ENCODE data around the gene PTPRO. TPM values are rescaled to one million over a fixed set of nuclear protein-coding genes. Genes with fewer than 3 reads are reported as not detected.
"Not testable (repeated sequence)": the region's sequence is repeated elsewhere in the genome, so short reads cannot be mapped to it uniquely, and the experiment has no call there.

The PTPRO gene
- total RNA-seq, 1 donor from 2014 or later, result 5.8 TPM

DNA sequence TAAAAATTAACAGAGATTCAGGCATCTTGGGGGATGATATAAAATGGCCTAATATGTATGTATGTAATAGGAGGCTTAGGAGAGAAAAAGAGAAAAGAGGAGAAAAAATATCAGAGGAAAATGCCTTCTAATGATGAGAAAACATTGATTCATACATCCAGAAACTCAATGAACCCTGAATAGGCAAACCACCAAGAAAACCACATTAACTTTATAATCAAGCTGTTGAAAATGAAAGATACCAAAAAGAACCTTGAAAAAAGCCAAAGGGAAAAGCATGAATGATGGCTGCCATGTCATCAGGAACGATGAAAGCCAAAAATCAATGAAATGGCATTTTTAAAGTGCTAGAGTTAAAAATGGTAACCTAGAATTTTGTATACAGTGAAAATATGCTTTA, 286.6 kb downstream of the PTPRO start:
- Mint-ChIP-seq H3K4me3 (no peak overlapping the region), H3K27me3 (ENCODE audit: insufficient read depth, low read depth) (peaks cover 9% of the 10 kb centered on the region), H3K9me3 (peaks cover 14% of the 10 kb centered on the region), H3K27ac (no peak overlapping the region), H3K36me3 (peaks cover 5% of the 10 kb centered on the region), H3K4me1 (peaks cover 2% of the 10 kb centered on the region)
- H4K20me1 ChIP-seq (ENCODE audit: low read depth), result no peaks in the 10 kb centered on the region
- H3K4me1 ChIP-seq, result no peaks in the 10 kb centered on the region
- H2AFZ ChIP-seq (replicated peaks), result no peak overlapping the region
- H3K36me3 ChIP-seq, result no peaks in the 10 kb centered on the region
- H3K4me3 ChIP-seq, result no peak overlapping the region
- H3K9ac ChIP-seq, result no peak overlapping the region
- no peak overlapping the region for H3K4me2 ChIP-seq
- H3K27ac ChIP-seq, result no peak overlapping the region
- H3K79me2 ChIP-seq (ENCODE audit: low read depth), result no peaks in the 10 kb centered on the region
- H3F3A ChIP-seq (ENCODE audit: low read depth), result no peaks in the 10 kb centered on the region
- TF ChIP-seq, protein P1, sequence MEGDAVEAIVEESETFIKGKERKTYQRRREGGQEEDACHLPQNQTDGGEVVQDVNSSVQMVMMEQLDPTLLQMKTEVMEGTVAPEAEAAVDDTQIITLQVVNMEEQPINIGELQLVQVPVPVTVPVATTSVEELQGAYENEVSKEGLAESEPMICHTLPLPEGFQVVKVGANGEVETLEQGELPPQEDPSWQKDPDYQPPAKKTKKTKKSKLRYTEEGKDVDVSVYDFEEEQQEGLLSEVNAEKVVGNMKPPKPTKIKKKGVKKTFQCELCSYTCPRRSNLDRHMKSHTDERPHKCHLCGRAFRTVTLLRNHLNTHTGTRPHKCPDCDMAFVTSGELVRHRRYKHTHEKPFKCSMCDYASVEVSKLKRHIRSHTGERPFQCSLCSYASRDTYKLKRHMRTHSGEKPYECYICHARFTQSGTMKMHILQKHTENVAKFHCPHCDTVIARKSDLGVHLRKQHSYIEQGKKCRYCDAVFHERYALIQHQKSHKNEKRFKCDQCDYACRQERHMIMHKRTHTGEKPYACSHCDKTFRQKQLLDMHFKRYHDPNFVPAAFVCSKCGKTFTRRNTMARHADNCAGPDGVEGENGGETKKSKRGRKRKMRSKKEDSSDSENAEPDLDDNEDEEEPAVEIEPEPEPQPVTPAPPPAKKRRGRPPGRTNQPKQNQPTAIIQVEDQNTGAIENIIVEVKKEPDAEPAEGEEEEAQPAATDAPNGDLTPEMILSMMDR (IDR thresholded peaks at IDR 0.05), result no peak
- no peak for TF ChIP-seq EZH2phosphoT487 (IDR thresholded peaks at IDR 0.05)
- TF ChIP-seq EZH2 (IDR thresholded peaks at IDR 0.05), result no peak
- no peaks in the 10 kb centered on the region for H3K27me3 ChIP-seq
- DNase-seq (ENCODE audit: low spot score), result no peak
- no peaks in the 10 kb centered on the region for H3K9me3 ChIP-seq (ENCODE audit: low read depth)

DNA sequence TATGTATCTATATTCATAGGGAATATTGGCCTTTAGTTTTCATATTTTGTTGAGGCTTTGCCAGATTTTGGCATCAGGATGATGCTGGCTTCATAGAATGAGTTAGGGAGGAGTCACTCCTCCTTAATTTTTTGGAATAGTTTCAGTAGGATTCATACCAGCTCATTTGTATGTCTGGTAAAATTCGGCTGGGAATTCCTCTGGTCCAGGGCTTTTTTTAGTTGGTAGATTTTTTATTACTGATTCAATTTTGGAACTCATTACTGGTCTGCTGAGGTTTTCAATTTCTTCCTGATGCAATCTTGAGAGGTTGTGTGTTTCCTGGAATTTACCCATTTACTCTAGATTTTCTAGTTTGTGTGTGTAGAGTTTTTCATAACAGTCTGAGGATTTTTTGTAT, 291.7 kb downstream of the PTPRO start:
- no peaks in the 10 kb centered on the region for H3K27me3 ChIP-seq
- no peak overlapping the region for H3K4me3 ChIP-seq
- Mint-ChIP-seq H3K4me1 (no peaks in the 10 kb centered on the region), H3K9me3 (peaks cover 42% of the 10 kb centered on the region), H3K4me3 (no peak overlapping the region), H3K27me3 (ENCODE audit: insufficient read depth, low read depth) (peaks cover 7% of the 10 kb centered on the region), H3K27ac (no peak overlapping the region), H3K36me3 (peaks cover 22% of the 10 kb centered on the region)
- H3K27ac ChIP-seq, result no peak overlapping the region
- no peaks in the 10 kb centered on the region for H3K9me3 ChIP-seq (ENCODE audit: low read depth)
- no peak for TF ChIP-seq EZH2phosphoT487 (IDR thresholded peaks at IDR 0.05)
- H3K9ac ChIP-seq, result no peak overlapping the region
- DNase-seq (ENCODE audit: low spot score), result no peak
- H3K4me1 ChIP-seq, result no peaks in the 10 kb centered on the region
- no peaks in the 10 kb centered on the region for H3K79me2 ChIP-seq (ENCODE audit: low read depth)
- H3K36me3 ChIP-seq, result no peaks in the 10 kb centered on the region
- no peak overlapping the region for H2AFZ ChIP-seq (replicated peaks)
- no peaks in the 10 kb centered on the region for H3F3A ChIP-seq (ENCODE audit: low read depth)
- no peaks in the 10 kb centered on the region for H4K20me1 ChIP-seq (ENCODE audit: low read depth)
- H3K4me2 ChIP-seq, result no peak overlapping the region

DNA sequence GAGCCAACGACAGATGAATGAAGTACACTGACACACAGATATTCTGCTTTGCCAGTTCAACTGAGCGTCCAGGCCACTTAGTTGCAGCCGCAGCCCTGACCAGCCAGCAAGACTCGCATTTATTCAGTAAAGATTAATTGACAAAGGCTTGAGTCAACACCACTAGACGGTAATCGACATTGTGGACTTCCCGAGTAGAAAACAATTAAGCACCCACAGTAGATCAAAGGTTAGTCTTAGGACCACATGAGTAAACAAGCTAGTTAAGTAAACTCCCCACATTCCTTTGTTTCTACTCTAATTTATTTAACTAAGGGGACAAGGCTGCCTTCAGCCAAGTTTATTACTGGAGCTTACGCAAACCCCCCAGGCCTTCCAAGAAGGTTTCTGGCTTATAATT, 294.2 kb downstream of the PTPRO start:
- H4K20me1 ChIP-seq (ENCODE audit: low read depth); H3K9ac ChIP-seq; H3K27ac Mint-ChIP-seq; H3K4me1 ChIP-seq; H3K4me2 ChIP-seq; H3K79me2 ChIP-seq (ENCODE audit: low read depth); H3K4me3 ChIP-seq; H3K4me1 Mint-ChIP-seq; H2AFZ ChIP-seq (replicated peaks); H3K9me3 ChIP-seq (ENCODE audit: low read depth); DNase-seq (ENCODE audit: low spot score); H3K4me3 Mint-ChIP-seq; H3K27me3 Mint-ChIP-seq (ENCODE audit: insufficient read depth, low read depth); H3K36me3 ChIP-seq; H3F3A ChIP-seq (ENCODE audit: low read depth); H3K27me3 ChIP-seq; H3K27ac ChIP-seq: not testable (repeated sequence)
- H3K36me3 Mint-ChIP-seq, result peaks cover 32% of the 10 kb centered on the region
- peaks cover 42% of the 10 kb centered on the region for H3K9me3 Mint-ChIP-seq

DNA sequence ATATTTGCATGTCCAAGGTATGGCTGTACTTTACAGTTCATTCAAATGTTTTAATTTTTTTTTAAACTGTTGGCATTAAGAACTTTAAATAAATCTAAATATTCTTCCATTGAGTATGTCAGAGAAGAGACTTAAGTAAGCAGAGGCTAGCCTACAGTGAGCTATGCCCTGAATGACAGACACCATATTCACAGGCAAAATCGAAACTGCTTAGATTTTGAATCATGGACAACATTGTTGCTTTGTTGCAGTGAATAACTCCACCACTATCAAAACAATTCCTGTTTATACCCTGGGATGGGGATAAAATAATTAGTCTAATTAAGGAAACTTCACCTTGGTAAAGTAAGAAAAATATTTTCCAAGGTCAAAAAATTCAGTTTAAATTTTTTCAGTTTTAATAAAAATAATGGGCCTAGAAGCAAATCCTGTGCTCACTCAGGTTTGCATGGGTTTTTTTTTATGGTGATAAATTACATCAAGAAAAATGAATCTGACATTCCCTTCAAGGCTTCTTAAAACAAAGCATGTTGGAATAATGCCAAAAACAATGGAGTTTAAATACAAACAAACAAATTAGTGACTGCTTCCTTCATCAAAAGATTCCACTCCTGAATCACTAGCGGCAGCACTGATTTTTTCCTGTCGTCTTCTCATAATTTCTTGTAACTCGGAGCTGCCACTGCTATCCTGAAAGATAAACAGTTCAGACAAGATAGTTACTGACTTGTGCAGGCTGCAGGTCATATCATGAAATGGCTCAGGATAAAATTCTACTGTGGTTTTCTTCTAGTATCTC, 298.6 kb downstream of the PTPRO start:
- Histone ChIP-seq H3K4me3 (no peak overlapping the region), H3K4me1 (no peaks in the 10 kb centered on the region), H3K4me2 (no peak overlapping the region), H3K36me3 (no peaks in the 10 kb centered on the region), H3F3A (ENCODE audit: low read depth) (no peaks in the 10 kb centered on the region), H4K20me1 (ENCODE audit: low read depth) (no peaks in the 10 kb centered on the region), H3K9me3 (ENCODE audit: low read depth) (no peaks in the 10 kb centered on the region), H3K79me2 (ENCODE audit: low read depth) (no peaks in the 10 kb centered on the region), H2AFZ (replicated peaks) (no peak overlapping the region), H3K27me3 (no peaks in the 10 kb centered on the region), H3K27ac (no peak overlapping the region), H3K9ac (no peak overlapping the region)
- Mint-ChIP-seq H3K9me3 (peaks cover 13% of the 10 kb centered on the region), H3K4me1 (no peaks in the 10 kb centered on the region), H3K27me3 (ENCODE audit: insufficient read depth, low read depth) (peaks cover 3% of the 10 kb centered on the region), H3K4me3 (no peak overlapping the region), H3K27ac (no peak overlapping the region), H3K36me3 (peaks cover 44% of the 10 kb centered on the region)
- no peak for DNase-seq (ENCODE audit: low spot score)
- TF ChIP-seq EZH2 (IDR thresholded peaks at IDR 0.05) (no peak), EZH2phosphoT487 (IDR thresholded peaks at IDR 0.05) (no peak)
- TF ChIP-seq, protein P1 (IDR thresholded peaks at IDR 0.05), result no peak
